ENCODE data around the gene LCMT2. TPM values are rescaled to one million over a fixed set of nuclear protein-coding genes. Genes with fewer than 3 reads are reported as not detected.

Gene LCMT2
- total and polyA plus RNA-seq, 10 of the 15 experiments (the other 5 are each of a cell fraction or from before 2014, with no cell fraction given), result 2.1 to 17.2 (median 14.9) TPM

GRCh38 chr15:43275740-43276562 lies 54.4 kb downstream of the LCMT2 start:
- Histone ChIP-seq H3K4me3 (no peak overlapping the region), H2AFZ (ENCODE audit: control insufficient read depth, low read depth, low read length) (no peak overlapping the region), H3K9ac (ENCODE audit: control insufficient read depth, insufficient read depth, low read length) (no peak overlapping the region), H4K20me1 (ENCODE audit: control insufficient read depth, insufficient read depth) (no peaks in the 10 kb centered on the region), H3K27me3 (replicated peaks in 1 of 2; ENCODE audit: control insufficient read depth in 2 of 2, insufficient read depth in 2 of 2, low read length in 1 of 2) (no peaks in the 10 kb centered on the region), H3K27ac (ENCODE audit: control insufficient read depth, insufficient read depth) (no peak overlapping the region), H3K4me1 (ENCODE audit: control insufficient read depth, insufficient read depth, low read length) (no peaks in the 10 kb centered on the region), H3K79me2 (ENCODE audit: control insufficient read depth, insufficient read depth, low read length) (no peaks in the 10 kb centered on the region), H3K4me2 (ENCODE audit: control insufficient read depth, insufficient read depth) (no peak overlapping the region), H3K36me3 (ENCODE audit: control insufficient read depth in 2 of 2, insufficient read depth in 2 of 2, low read length in 1 of 2) (no peaks in the 10 kb centered on the region), H3K9me3 (replicated peaks; ENCODE audit: control insufficient read depth, insufficient read depth, low read length) (no peaks in the 10 kb centered on the region)
- ChIA-PET SMC1A (ENCODE audit: uncharacterized antibody, unreplicated experiment) (interaction anchor here (0.6 to 1.7 kb wide), 5 partner anchors 8 to 153 kb away, joined by 3 to 12 read pairs (median 4); no protein-coding TSS in a partner anchor), POLR2A (interaction anchor here (0.6 to 0.8 kb wide), 2 partner anchors 10 to 281 kb away, joined by 3 to 5 read pairs; no protein-coding TSS in a partner anchor), CTCF (interaction anchor here (3.3 to 21.1 kb wide), 2 partner anchors 10 to 48 kb away, joined by 19 to 518 read pairs; partner anchors contain the start of gene EPB42), RAD21 (ENCODE audit: unreplicated experiment) (interaction anchor here (2.0 to 2.3 kb wide), 3 partner anchors 8 to 50 kb away, joined by 8 to 11 read pairs (median 9); no protein-coding TSS in a partner anchor)
- in situ Hi-C loops (cut with MboI) (no loop called here), intact Hi-C loops (cut with micrococcal nuclease; ENCODE audit: unreplicated experiment) (no loop called here)
- DNase-seq (ENCODE audit: low read depth, low spot score) (no peak), FAIRE-seq (no peak), ATAC-seq (no peak)
- 60% methylated on average over 15 of the region's 15 CpGs for WGBS (ENCODE audit: insufficient coverage, insufficient replicate concordance, low lambda C conversion rate, missing lambda C conversion rate)
- BruUV-seq (replicated peaks), result no TSS peak
- TF ChIP-seq BCL11A (IDR thresholded peaks at IDR 0.05; ENCODE audit: low read depth, low read length) (no peak), TBL1XR1 (IDR thresholded peaks at IDR 0.05; ENCODE audit: low read depth, low read length) (no peak), SRF (IDR thresholded peaks at IDR 0.05; ENCODE audit: low read depth in 2 of 2, low read length in 2 of 2) (no peak)

- Histone ChIP-seq H3K9me3 (replicated peaks; ENCODE audit: control insufficient read depth, insufficient read depth, low read length) (no peaks in the 10 kb centered on the region), H3K4me3 (no peak overlapping the region), H2AFZ (ENCODE audit: control insufficient read depth, low read depth, low read length) (no peak overlapping the region), H4K20me1 (ENCODE audit: control insufficient read depth, insufficient read depth) (no peaks in the 10 kb centered on the region), H3K4me1 (ENCODE audit: control insufficient read depth, insufficient read depth, low read length) (no peaks in the 10 kb centered on the region), H3K79me2 (ENCODE audit: control insufficient read depth, insufficient read depth, low read length) (no peaks in the 10 kb centered on the region), H3K27me3 (replicated peaks in 1 of 2; ENCODE audit: control insufficient read depth in 2 of 2, insufficient read depth in 2 of 2, low read length in 1 of 2) (no peaks in the 10 kb centered on the region), H3K36me3 (ENCODE audit: control insufficient read depth in 2 of 2, insufficient read depth in 2 of 2, low read length in 1 of 2) (no peaks in the 10 kb centered on the region), H3K9ac (ENCODE audit: control insufficient read depth, insufficient read depth, low read length) (no peak overlapping the region), H3K4me2 (ENCODE audit: control insufficient read depth, insufficient read depth) (no peak overlapping the region), H3K27ac (ENCODE audit: control insufficient read depth, insufficient read depth) (no peak overlapping the region)
- ChIA-PET POLR2A (interaction anchor here (0.8 kb wide), 1 partner anchor 21 kb away, joined by 10 read pairs; no protein-coding TSS in a partner anchor), CTCF (interaction anchor here (1.5 to 21.1 kb wide), 3 partner anchors 9 to 47 kb away, joined by 4 to 518 read pairs (median 13); partner anchors contain the start of gene EPB42), RAD21 (ENCODE audit: unreplicated experiment) (interaction anchor here (11.4 kb wide), 1 partner anchor 45 kb away, joined by 255 read pairs; no protein-coding TSS in a partner anchor), SMC1A (ENCODE audit: uncharacterized antibody, unreplicated experiment) (interaction anchor here (1.5 kb wide), 2 partner anchors 11 to 49 kb away, joined by 4 to 6 read pairs; no protein-coding TSS in a partner anchor)
- WGBS (ENCODE audit: insufficient coverage, insufficient replicate concordance, low lambda C conversion rate, missing lambda C conversion rate), result 46% methylated on average over 9 of the region's 9 CpGs
- intact Hi-C loops (cut with micrococcal nuclease; ENCODE audit: unreplicated experiment), result no loop called here
- BruUV-seq (replicated peaks), result no TSS peak
- in situ Hi-C loops (cut with MboI), result no loop called here
- FAIRE-seq (no peak), ATAC-seq (no peak), DNase-seq (ENCODE audit: low read depth, low spot score) (no peak)
- no peak for TF ChIP-seq YBX1 (IDR thresholded peaks at IDR 0.05)
- no peak for TF ChIP-seq E2F8 (IDR thresholded peaks at IDR 0.05; ENCODE audit: low read depth, partially characterized antibody)
- no peak for TF ChIP-seq MEF2B (IDR thresholded peaks at IDR 0.05; ENCODE audit: partially characterized antibody, poor library complexity, severe bottlenecking)
- no peak for TF ChIP-seq HSF1 (IDR thresholded peaks at IDR 0.05; ENCODE audit: low read depth, low read length)
- no peak for TF ChIP-seq NKRF (conservative IDR thresholded peaks at IDR 0.05)
Observed at GRCh38 chr15:43274136-43274535, 56.2 kb downstream of the LCMT2 start.

Measured in GM12878 (cell line).